DND-41 (cell line): ENCODE data around the gene PTPRA.

Experiments
- ATAC-seq: fragments of 200-7000 bp; cut with Tn5 transposase; 3 replicates; pipeline ENCODE4 v1.9.1; 2021; ENCODE audit warnings: low read depth; ENCODE audit not compliant: insufficient read depth
- DNase-seq: peaks from one replicate; pipeline ENCODE4 v3.0.0-alpha.2; 2020
- H2AFZ ChIP-seq: 2 replicates; pipeline ENCODE4 v1.6.0; 2012; ENCODE audit warnings: low read depth, low read length
- H3K27ac ChIP-seq: 2 replicates; pipeline ENCODE4 v1.5.1; 2012; ENCODE audit warnings: low read length, inconsistent platforms
- H3K27me3 ChIP-seq: fragments of 200-600 bp; sonication (generic); 2 replicates; pipeline ENCODE4 v1.6.0; 2012; ENCODE audit warnings: low read length, mild to moderate bottlenecking, inconsistent platforms; ENCODE audit not compliant: insufficient read depth, poor library complexity
- H3K36me3 ChIP-seq: 2 replicates; pipeline ENCODE4 v1.5.1; 2012; ENCODE audit warnings: low read length, inconsistent platforms; ENCODE audit not compliant: insufficient read depth
- H3K4me1 ChIP-seq: 2 replicates; pipeline ENCODE4 v1.5.1; 2012; ENCODE audit warnings: mild to moderate bottlenecking, low read length; ENCODE audit not compliant: insufficient read depth
- H3K4me2 ChIP-seq: 2 replicates; pipeline ENCODE4 v1.6.0; 2012; ENCODE audit warnings: mild to moderate bottlenecking, moderate library complexity, low read length, inconsistent platforms; ENCODE audit not compliant: insufficient read depth
- H3K4me3 ChIP-seq, 2 experiments: fragments of 200-600 bp in 1 of 2; shearing (Covaris generic) in 1 of 2; 2 replicates each; pipeline ENCODE4 v1.5.1; 2012 to 2016; ENCODE audit warnings: inconsistent platforms in 2 of 2, low read length in 2 of 2, mild to moderate bottlenecking in 2 of 2, low read depth in 1 of 2, moderate library complexity in 1 of 2
- H3K79me2 ChIP-seq: 2 replicates; pipeline ENCODE4 v1.6.0; 2012; ENCODE audit warnings: low read length, inconsistent platforms; ENCODE audit not compliant: insufficient read depth
- H3K9ac ChIP-seq: 2 replicates; pipeline ENCODE4 v1.6.0; 2012; ENCODE audit warnings: low read depth, mild to moderate bottlenecking, inconsistent platforms, low read length, moderate library complexity
- H3K9me3 ChIP-seq: 2 replicates; pipeline ENCODE4 v1.5.1; 2012; ENCODE audit warnings: low read length, moderate library complexity, mild to moderate bottlenecking, inconsistent platforms; ENCODE audit not compliant: insufficient read depth, severe bottlenecking
- H4K20me1 ChIP-seq: 2 replicates; pipeline ENCODE4 v1.6.0; 2012; ENCODE audit warnings: low read length; ENCODE audit not compliant: insufficient read depth
- EZH2 ChIP-seq: IDR thresholded peaks from 3 replicates; pipeline ENCODE4 v1.6.1; 2012; ENCODE audit warnings: borderline replicate concordance, low read depth, mild to moderate bottlenecking, moderate library complexity, low read length, inconsistent platforms; ENCODE audit not compliant: severe bottlenecking
- TF ChIP-seq, protein P1 (sequence below): IDR thresholded peaks from 2 replicates; pipeline ENCODE4 v1.5.1; 2012; ENCODE audit warnings: borderline replicate concordance, low read length, moderate library complexity, mild to moderate bottlenecking; ENCODE audit not compliant: poor library complexity, severe bottlenecking; ENCODE audit errors: extremely low read depth

Gene PTPRA

DNA sequence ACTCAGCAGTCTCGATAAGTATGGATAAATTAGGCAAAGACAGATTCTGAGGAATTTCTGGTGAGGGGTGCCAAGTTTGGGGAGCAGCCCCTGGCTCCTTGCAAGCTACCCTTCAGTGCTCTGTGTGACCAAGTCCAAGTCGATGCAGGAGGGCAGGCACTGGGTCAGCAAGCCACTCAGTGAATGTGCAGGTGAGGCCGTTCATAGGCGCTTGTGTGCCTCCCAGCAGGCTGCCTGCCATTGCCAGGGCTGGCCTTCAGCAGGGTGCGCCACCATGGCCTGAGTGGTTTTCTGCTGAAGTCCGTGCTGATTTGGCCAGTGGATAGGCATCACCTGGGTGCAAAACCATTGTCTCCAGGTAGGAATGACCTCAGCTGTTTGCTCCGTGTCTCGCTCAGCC lies 166.8 kb downstream of the PTPRA start:
- peaks cover 58% of the 10 kb centered on the region for H3K36me3 ChIP-seq
- TF ChIP-seq EZH2 = no peak
- TF ChIP-seq, protein P1, sequence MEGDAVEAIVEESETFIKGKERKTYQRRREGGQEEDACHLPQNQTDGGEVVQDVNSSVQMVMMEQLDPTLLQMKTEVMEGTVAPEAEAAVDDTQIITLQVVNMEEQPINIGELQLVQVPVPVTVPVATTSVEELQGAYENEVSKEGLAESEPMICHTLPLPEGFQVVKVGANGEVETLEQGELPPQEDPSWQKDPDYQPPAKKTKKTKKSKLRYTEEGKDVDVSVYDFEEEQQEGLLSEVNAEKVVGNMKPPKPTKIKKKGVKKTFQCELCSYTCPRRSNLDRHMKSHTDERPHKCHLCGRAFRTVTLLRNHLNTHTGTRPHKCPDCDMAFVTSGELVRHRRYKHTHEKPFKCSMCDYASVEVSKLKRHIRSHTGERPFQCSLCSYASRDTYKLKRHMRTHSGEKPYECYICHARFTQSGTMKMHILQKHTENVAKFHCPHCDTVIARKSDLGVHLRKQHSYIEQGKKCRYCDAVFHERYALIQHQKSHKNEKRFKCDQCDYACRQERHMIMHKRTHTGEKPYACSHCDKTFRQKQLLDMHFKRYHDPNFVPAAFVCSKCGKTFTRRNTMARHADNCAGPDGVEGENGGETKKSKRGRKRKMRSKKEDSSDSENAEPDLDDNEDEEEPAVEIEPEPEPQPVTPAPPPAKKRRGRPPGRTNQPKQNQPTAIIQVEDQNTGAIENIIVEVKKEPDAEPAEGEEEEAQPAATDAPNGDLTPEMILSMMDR = no peak
- no peak for DNase-seq

DNA sequence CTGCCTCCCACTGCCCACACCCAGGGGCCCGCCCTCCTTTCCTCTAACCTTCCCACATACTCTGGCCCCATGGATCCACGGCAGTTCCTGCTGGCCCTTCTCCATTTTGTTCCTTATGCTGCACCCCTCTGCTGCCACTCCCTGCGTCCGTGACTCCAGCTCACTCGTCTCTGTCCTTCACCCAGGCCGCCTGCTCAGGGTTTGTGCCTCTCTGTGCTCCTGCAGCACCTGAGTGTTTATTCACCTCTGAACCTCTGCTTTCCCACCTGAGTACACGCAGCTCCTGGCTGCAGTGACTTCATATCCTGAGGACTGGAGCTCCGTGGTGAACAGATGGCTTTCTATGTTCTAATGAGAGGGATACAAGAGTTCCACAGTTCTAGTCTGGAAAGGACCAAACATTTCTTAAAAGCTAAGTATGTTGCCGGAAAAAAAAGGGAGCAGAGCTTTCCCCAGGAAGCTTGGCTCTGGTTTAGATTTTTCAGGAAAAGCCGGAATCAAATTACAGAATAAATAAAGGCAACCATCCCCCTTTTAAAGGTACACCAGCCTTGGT lies 168.7 kb downstream of the PTPRA start:
- H3K4me1 ChIP-seq = peaks cover 17% of the 10 kb centered on the region
- H3K27ac ChIP-seq = no peak overlapping the region
- H3K36me3 ChIP-seq = peaks cover 48% of the 10 kb centered on the region
- no peaks in the 10 kb centered on the region for H3K27me3 ChIP-seq
- TF ChIP-seq, protein P1 = no peak
- no peak for TF ChIP-seq EZH2
- no peak overlapping the region for H2AFZ ChIP-seq
- no peak overlapping the region for H3K9ac ChIP-seq
- no peaks in the 10 kb centered on the region for H3K9me3 ChIP-seq
- H3K4me3 ChIP-seq = no peak overlapping the region
- H3K4me2 ChIP-seq = no peak overlapping the region
- H3K79me2 ChIP-seq = peaks cover 11% of the 10 kb centered on the region
- H4K20me1 ChIP-seq = peaks cover 2% of the 10 kb centered on the region; the same call in 1 of the 2 replicates
- no peak for ATAC-seq
- no peak for DNase-seq

More for the DNA sequence above, 166.8 kb downstream of the PTPRA start:
- no peaks in the 10 kb centered on the region for H3K9me3 ChIP-seq
- no peaks in the 10 kb centered on the region for H3K27me3 ChIP-seq
- ATAC-seq = no peak
- peaks cover 6% of the 10 kb centered on the region for H3K4me1 ChIP-seq
- no peak overlapping the region for H3K9ac ChIP-seq
- H3K79me2 ChIP-seq = no peaks in the 10 kb centered on the region
- H3K4me3 ChIP-seq = no peak overlapping the region
- H3K4me2 ChIP-seq = no peak overlapping the region
- H4K20me1 ChIP-seq = no peaks in the 10 kb centered on the region
- H2AFZ ChIP-seq = no peak overlapping the region
- no peak overlapping the region for H3K27ac ChIP-seq

DNA sequence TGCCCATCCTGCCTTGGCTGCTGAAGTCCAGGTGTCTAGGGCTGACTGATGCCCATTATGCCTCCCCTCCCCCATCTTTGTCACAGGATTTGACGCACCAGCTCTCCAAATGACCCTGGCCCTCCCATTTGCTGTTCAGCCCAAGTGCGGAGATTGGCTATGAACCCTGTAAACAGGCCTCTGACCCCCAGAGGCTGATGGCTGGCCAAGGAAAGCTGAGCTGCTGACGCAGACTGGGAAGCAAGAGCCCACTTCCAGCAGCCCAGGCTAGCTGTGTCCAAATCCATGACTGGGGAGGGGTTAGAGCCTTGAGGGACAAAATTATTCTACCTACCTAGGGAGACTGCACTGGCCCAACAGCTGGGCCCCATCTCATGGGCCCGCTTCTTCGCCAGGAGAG lies 169.3 kb downstream of the PTPRA start:
- H3K4me2 ChIP-seq = no peak overlapping the region
- H3K36me3 ChIP-seq = peaks cover 46% of the 10 kb centered on the region
- H2AFZ ChIP-seq = no peak overlapping the region
- H3K27me3 ChIP-seq = no peaks in the 10 kb centered on the region
- no peak overlapping the region for H3K27ac ChIP-seq
- no peak for TF ChIP-seq EZH2
- TF ChIP-seq, protein P1 = no peak
- H3K4me3 ChIP-seq = no peak overlapping the region
- H3K9ac ChIP-seq = no peak overlapping the region
- ATAC-seq = no peak
- H3K4me1 ChIP-seq = peaks cover 24% of the 10 kb centered on the region
- peaks cover 7% of the 10 kb centered on the region for H4K20me1 ChIP-seq
- H3K79me2 ChIP-seq = peaks cover 16% of the 10 kb centered on the region
- no peaks in the 10 kb centered on the region for H3K9me3 ChIP-seq
- DNase-seq = no peak

DNA sequence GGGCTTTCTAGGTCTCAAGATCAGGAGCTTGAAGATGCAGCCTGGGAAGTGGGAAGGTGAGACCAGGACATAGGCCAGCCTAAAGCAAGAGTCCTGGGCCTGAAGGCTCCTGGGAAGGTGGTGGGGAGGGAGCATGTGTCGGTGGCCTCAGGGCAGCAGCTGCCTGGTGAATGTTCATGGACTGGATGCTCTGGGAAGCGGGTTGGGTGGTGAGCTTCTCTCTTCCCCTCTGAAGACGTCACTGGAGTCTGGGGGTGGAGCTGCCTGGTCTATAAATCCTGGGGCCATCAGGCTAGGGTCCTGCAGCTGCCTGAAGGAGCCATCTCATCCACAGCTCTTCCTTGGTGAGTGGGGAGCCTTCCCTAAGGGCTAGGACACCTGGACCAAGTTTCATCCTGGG lies 170.0 kb downstream of the PTPRA start, which contains the start of gene GNRH2:
GNRH2 (plus strand) TSS at position 301 of the 400 bp plus-strand sequence. CDS start 793 bp downstream, outside the sequence.
- H3K36me3 ChIP-seq = peaks cover 46% of the 10 kb centered on the region
- H3K79me2 ChIP-seq = peaks cover 17% of the 10 kb centered on the region
- TF ChIP-seq, protein P1 = no peak
- TF ChIP-seq EZH2 = no peak
- ATAC-seq (no peak), DNase-seq (no peak)
- peaks cover 11% of the 10 kb centered on the region for H4K20me1 ChIP-seq
- no peaks in the 10 kb centered on the region for H3K27me3 ChIP-seq
- H2AFZ ChIP-seq = no peak within 1 kb of the TSS
- H3K27ac ChIP-seq = no peak within 1 kb of the TSS
- H3K4me3 ChIP-seq = no peak within 1 kb of the TSS
- peaks cover 26% of the 10 kb centered on the region for H3K4me1 ChIP-seq
- no peak within 1 kb of the TSS for H3K4me2 ChIP-seq
- no peak within 1 kb of the TSS for H3K9ac ChIP-seq
- H3K9me3 ChIP-seq = no peaks in the 10 kb centered on the region
